Measurements from ENCODE around the gene LHPP.

- TF ChIP-seq POLR2AphosphoS5 (IDR thresholded peaks at IDR 0.05; ENCODE audit: borderline replicate concordance, low read depth, low read length) (no peak), EZH2 (IDR thresholded peaks at IDR 0.05) (no peak)
These were observed 46.5 kb downstream of the LHPP start for GRCh38 chr10:124508070-124508667.

Data from SK-N-MC (cell line).